IPS-20b (cell line): ENCODE data around the gene KIF1B.
A peak's percentile ranks its signal among the peaks of the same experiment; 100 is the strongest.
"Not testable (repeated sequence)": the region's sequence is repeated elsewhere in the genome, so short reads cannot be mapped to it uniquely, and the experiment has no call there.

Experiments
- H3K27ac ChIP-seq: one replicate; pipeline ENCODE4 v1.5.1; 2013; ENCODE audit warnings: low read length
- H3K27me3 ChIP-seq: 2 replicates; pipeline ENCODE4 v1.6.1; 2013; ENCODE audit warnings: mild to moderate bottlenecking, low read length, inconsistent platforms; ENCODE audit not compliant: insufficient read depth
- H3K36me3 ChIP-seq: 2 replicates; pipeline ENCODE4 v1.6.1; 2013; ENCODE audit warnings: low read depth, mild to moderate bottlenecking, inconsistent platforms, low read length, moderate library complexity; ENCODE audit not compliant: insufficient read depth
- H3K4me1 ChIP-seq: 2 replicates; pipeline ENCODE4 v1.6.1; 2013; ENCODE audit warnings: mild to moderate bottlenecking, control low read depth, inconsistent platforms, low read length, moderate library complexity; ENCODE audit not compliant: insufficient read depth
- H3K4me3 ChIP-seq: 2 replicates; pipeline ENCODE4 v1.5.1; 2013; ENCODE audit warnings: mild to moderate bottlenecking, low read length, inconsistent platforms
- H3K9ac ChIP-seq: 2 replicates; pipeline ENCODE4 v1.6.1; 2013; ENCODE audit warnings: low read depth, mild to moderate bottlenecking, inconsistent platforms, low read length, moderate library complexity
- H3K9me3 ChIP-seq: 2 replicates; pipeline ENCODE4 v1.6.1; 2013; ENCODE audit warnings: mild to moderate bottlenecking, low read depth, low read length, inconsistent platforms; ENCODE audit not compliant: insufficient read depth

KIF1B gene

GRCh38 chr1:10353693-10354092, 143.3 kb downstream of the KIF1B start:
- Histone ChIP-seq H3K27ac (no peak overlapping the region), H3K9me3 (no peaks in the 10 kb centered on the region), H3K9ac (peak overlapping the region; percentile 17; the same call in 1 of the 2 replicates), H3K27me3 (no peaks in the 10 kb centered on the region), H3K4me1 (peaks cover 8% of the 10 kb centered on the region; the same call in 1 of the 2 replicates), H3K36me3 (peaks cover 42% of the 10 kb centered on the region), H3K4me3 (peak overlapping the region; percentile 10; the same call in 1 of the 2 replicates)

- Histone ChIP-seq H3K4me1 (no peaks in the 10 kb centered on the region), H3K36me3 (peaks cover 37% of the 10 kb centered on the region), H3K9ac (no peak overlapping the region), H3K9me3 (no peaks in the 10 kb centered on the region), H3K27me3 (no peaks in the 10 kb centered on the region), H3K4me3 (no peak overlapping the region), H3K27ac (no peak overlapping the region)
Observed at GRCh38 chr1:10360045-10360444, 149.7 kb downstream of the KIF1B start.

GRCh38 chr1:10361515-10361914, 151.1 kb downstream of the KIF1B start:
- H3K9me3 ChIP-seq: no peaks in the 10 kb centered on the region
- peaks cover 50% of the 10 kb centered on the region for H3K36me3 ChIP-seq
- no peak overlapping the region for H3K9ac ChIP-seq
- no peak overlapping the region for H3K27ac ChIP-seq
- no peak overlapping the region for H3K4me3 ChIP-seq
- no peaks in the 10 kb centered on the region for H3K27me3 ChIP-seq
- no peaks in the 10 kb centered on the region for H3K4me1 ChIP-seq

GRCh38 chr1:10368194-10368593, 157.8 kb downstream of the KIF1B start:
- Histone ChIP-seq H3K36me3 (peaks cover 52% of the 10 kb centered on the region), H3K27me3 (no peaks in the 10 kb centered on the region), H3K9ac (no peak overlapping the region), H3K27ac (no peak overlapping the region), H3K4me1 (no peaks in the 10 kb centered on the region), H3K9me3 (no peaks in the 10 kb centered on the region), H3K4me3 (no peak overlapping the region)

- no peaks in the 10 kb centered on the region for H3K9me3 ChIP-seq
- H3K9ac ChIP-seq: no peak overlapping the region
- H3K36me3 ChIP-seq: peaks cover 73% of the 10 kb centered on the region
- no peak overlapping the region for H3K27ac ChIP-seq
- no peak overlapping the region for H3K4me3 ChIP-seq
- H3K27me3 ChIP-seq: no peaks in the 10 kb centered on the region
- no peaks in the 10 kb centered on the region for H3K4me1 ChIP-seq
Observed at GRCh38 chr1:10374442-10374860, 164.1 kb downstream of the KIF1B start.

- H3K9ac ChIP-seq, H3K27me3 ChIP-seq, H3K4me3 ChIP-seq, H3K27ac ChIP-seq, H3K9me3 ChIP-seq, H3K4me1 ChIP-seq: not testable (repeated sequence)
- H3K36me3 ChIP-seq: peaks cover 74% of the 10 kb centered on the region
Observed at GRCh38 chr1:10377365-10378029, 167.1 kb downstream of the KIF1B start.

GRCh38 chr1:10378081-10378841, 167.9 kb downstream of the KIF1B start:
- H3K4me3 ChIP-seq: no peak overlapping the region
- peaks cover 76% of the 10 kb centered on the region for H3K36me3 ChIP-seq
- H3K9ac ChIP-seq: no peak overlapping the region
- H3K27ac ChIP-seq: no peak overlapping the region
- no peaks in the 10 kb centered on the region for H3K27me3 ChIP-seq
- H3K9me3 ChIP-seq: no peaks in the 10 kb centered on the region
- H3K4me1 ChIP-seq: no peaks in the 10 kb centered on the region

- Histone ChIP-seq H3K9me3 (no peaks in the 10 kb centered on the region), H3K27me3 (no peaks in the 10 kb centered on the region), H3K4me1 (no peaks in the 10 kb centered on the region), H3K9ac (no peak overlapping the region), H3K36me3 (peaks cover 73% of the 10 kb centered on the region), H3K27ac (no peak overlapping the region), H3K4me3 (no peak overlapping the region)
Observed at GRCh38 chr1:10379101-10379620, 168.8 kb downstream of the KIF1B start.

- H3K4me3 ChIP-seq: no peak overlapping the region
- H3K4me1 ChIP-seq: no peaks in the 10 kb centered on the region
- no peak overlapping the region for H3K27ac ChIP-seq
- H3K36me3 ChIP-seq: peaks cover 68% of the 10 kb centered on the region
- H3K9ac ChIP-seq: no peak overlapping the region
- no peaks in the 10 kb centered on the region for H3K9me3 ChIP-seq
- no peaks in the 10 kb centered on the region for H3K27me3 ChIP-seq
Observed at GRCh38 chr1:10379676-10380075, 169.3 kb downstream of the KIF1B start.

- H3K9ac ChIP-seq: no peak overlapping the region
- H3K9me3 ChIP-seq: no peaks in the 10 kb centered on the region
- H3K27me3 ChIP-seq: no peaks in the 10 kb centered on the region
- H3K27ac ChIP-seq: no peak overlapping the region
- H3K4me3 ChIP-seq: no peak overlapping the region
- H3K36me3 ChIP-seq: peaks cover 59% of the 10 kb centered on the region
- H3K4me1 ChIP-seq: no peaks in the 10 kb centered on the region
Observed at GRCh38 chr1:10380594-10381275, 170.4 kb downstream of the KIF1B start.

GRCh38 chr1:10383630-10384029, 173.3 kb downstream of the KIF1B start:
- no peak overlapping the region for H3K4me3 ChIP-seq
- H3K9ac ChIP-seq: no peak overlapping the region
- H3K9me3 ChIP-seq: no peaks in the 10 kb centered on the region
- H3K27ac ChIP-seq: no peak overlapping the region
- H3K4me1 ChIP-seq: peaks cover 7% of the 10 kb centered on the region; the same call in 1 of the 2 replicates
- no peaks in the 10 kb centered on the region for H3K27me3 ChIP-seq
- H3K36me3 ChIP-seq: peaks cover 40% of the 10 kb centered on the region
